Measurements from ENCODE around the gene NMD3. TPM values are rescaled to one million over a fixed set of nuclear protein-coding genes. Genes with fewer than 3 reads are reported as not detected.

The NMD3 gene
- polyA plus RNA-seq, 1 of the 3 experiments (the other 2 are of a cell fraction) = 15.1 TPM

DNA sequence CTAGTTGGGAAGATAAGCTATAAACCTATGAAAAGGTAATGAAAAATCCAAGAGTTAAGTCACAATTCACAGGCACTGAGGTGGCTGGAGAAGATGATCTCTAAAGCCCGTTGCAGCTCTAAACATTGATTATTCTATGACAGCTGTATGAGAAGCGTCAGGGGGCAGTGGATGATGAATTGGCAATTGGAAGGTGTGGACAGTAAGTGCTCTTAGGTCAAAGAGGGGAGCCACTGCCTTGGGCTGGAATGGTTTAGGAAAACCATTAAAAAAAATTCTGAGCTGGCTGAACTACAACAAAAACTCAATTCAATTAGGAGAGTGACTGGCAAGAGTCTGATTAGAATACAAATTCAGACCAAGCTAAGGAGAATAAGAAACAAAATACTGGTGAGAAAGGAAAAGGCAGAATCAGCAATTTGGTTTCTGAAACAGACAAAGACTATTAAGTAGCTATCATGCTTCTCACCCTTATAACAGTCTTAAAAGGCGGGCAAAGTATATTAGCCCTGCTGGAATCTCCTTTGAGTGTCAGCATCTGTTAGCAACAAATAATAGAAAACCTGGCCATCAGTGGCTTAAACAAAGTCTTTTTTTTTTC lies 8.8 kb upstream of the NMD3 start:
- ChIA-PET POLR2A (interaction anchor here (1.3 kb wide), 1 partner anchor 9 kb away, joined by 8 read pairs; the partner anchor contains the start of gene NMD3), CTCF (interaction anchor here (1.1 to 1.5 kb wide), 2 partner anchors 9 to 291 kb away, joined by 3 to 4 read pairs; partner anchors contain the start of gene NMD3)
- Histone ChIP-seq H3K79me2 (ENCODE audit: insufficient read depth) (no peaks in the 10 kb centered on the region), H2AFZ (ENCODE audit: low read depth) (no peak overlapping the region), H3K4me2 (no peak overlapping the region), H3K4me1 (ENCODE audit: control insufficient read depth in 1 of 2, insufficient read depth in 2 of 2, low read depth in 1 of 2, low read length in 1 of 2) (no peaks in the 10 kb centered on the region), H3K9ac (no peak overlapping the region), H3K27ac (ENCODE audit: low read depth in 2 of 2, low read length in 1 of 2) (no peak overlapping the region), H3K9me3 (no peaks in the 10 kb centered on the region), H4K20me1 (ENCODE audit: insufficient read depth) (no peaks in the 10 kb centered on the region), H3K27me3 (ENCODE audit: insufficient read depth) (peaks cover 11% of the 10 kb centered on the region; the same call in 1 of the 2 replicates), H3K4me3 (ENCODE audit: low read depth in 2 of 2, low read length in 1 of 2) (no peak overlapping the region), H3K36me3 (replicated peaks in 1 of 2; ENCODE audit: control insufficient read depth in 1 of 2, insufficient read depth in 2 of 2, low read length in 1 of 2) (no peaks in the 10 kb centered on the region), H3K9me2 (peaks cover 3% of the 10 kb centered on the region; the same call in 1 of the 2 replicates), H3F3A (replicated peaks; ENCODE audit: insufficient read depth) (no peaks in the 10 kb centered on the region)
- TF ChIP-seq MXI1 (IDR thresholded peaks at IDR 0.05; ENCODE audit: low read depth, low read length) (no peak), JUND (IDR thresholded peaks at IDR 0.05) (no peak), TCF12 (IDR thresholded peaks at IDR 0.05) (no peak), REST (IDR thresholded peaks at IDR 0.05; ENCODE audit: low read depth, low read length) (no peak), TAF1 (IDR thresholded peaks at IDR 0.05; ENCODE audit: borderline replicate concordance, low read depth, low read length) (no peak), RFX5 (IDR thresholded peaks at IDR 0.05; ENCODE audit: low read length) (no peak), MEF2A (IDR thresholded peaks at IDR 0.05; ENCODE audit: borderline replicate concordance, low read depth) (no peak), ZBTB33 (IDR thresholded peaks at IDR 0.05; ENCODE audit: borderline replicate concordance, low read depth) (no peak), SIN3A (IDR thresholded peaks at IDR 0.05; ENCODE audit: borderline replicate concordance, low read depth, low read length) (no peak), FOXJ3 (CRISPR knock-in tag; IDR thresholded peaks at IDR 0.05) (no peak)
- 71% methylated on average over 3 of the region's 3 CpGs for WGBS (ENCODE audit: low lambda C conversion rate)
- no peak for DNase-seq

DNA sequence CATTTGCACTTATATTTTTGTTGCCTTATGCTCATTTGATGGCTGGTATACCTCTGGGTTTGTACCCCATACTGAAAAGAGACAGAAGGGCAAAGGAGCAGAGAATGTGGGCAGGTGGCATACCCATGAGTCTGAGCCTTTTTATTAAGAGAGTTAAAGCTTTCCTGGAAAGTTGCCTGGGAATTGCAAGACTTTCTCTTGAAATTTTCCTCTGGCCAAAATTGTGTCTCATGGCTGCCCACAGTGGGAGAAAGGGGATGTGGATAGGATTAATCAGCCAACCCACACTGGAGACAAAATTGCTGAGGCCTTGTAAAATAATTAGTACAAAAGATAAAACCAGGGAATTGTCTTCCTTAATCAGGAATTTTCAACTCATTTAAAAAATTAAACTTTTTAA lies 8.2 kb upstream of the NMD3 start:
- no peak overlapping the region for H2AFZ ChIP-seq (ENCODE audit: low read depth)
- H3K9ac ChIP-seq = no peak overlapping the region
- H3K9me2 ChIP-seq = peaks cover 3% of the 10 kb centered on the region; the same call in 1 of the 2 replicates
- POLR2A ChIA-PET = interaction anchor here (1.3 kb wide), 1 partner anchor 8 kb away, joined by 8 read pairs; the partner anchor contains the start of gene NMD3
- peaks cover 11% of the 10 kb centered on the region; the same call in 1 of the 2 replicates for H3K27me3 ChIP-seq (ENCODE audit: insufficient read depth)
- DNase-seq = no peak
- no peaks in the 10 kb centered on the region for H3K4me1 ChIP-seq (ENCODE audit: control insufficient read depth in 1 of 2, insufficient read depth in 2 of 2, low read depth in 1 of 2, low read length in 1 of 2)
- H3K4me2 ChIP-seq = no peak overlapping the region
- H3K79me2 ChIP-seq (ENCODE audit: insufficient read depth) = no peaks in the 10 kb centered on the region
- H3K36me3 ChIP-seq (replicated peaks in 1 of 2; ENCODE audit: control insufficient read depth in 1 of 2, insufficient read depth in 2 of 2, low read length in 1 of 2) = no peaks in the 10 kb centered on the region
- H3K4me3 ChIP-seq (ENCODE audit: low read depth in 2 of 2, low read length in 1 of 2) = no peak overlapping the region
- TF ChIP-seq FOXJ3 (CRISPR knock-in tag; IDR thresholded peaks at IDR 0.05) = no peak
- CTCF ChIA-PET = no interaction called here
- no peaks in the 10 kb centered on the region for H3K9me3 ChIP-seq
- no peaks in the 10 kb centered on the region for H3F3A ChIP-seq (replicated peaks; ENCODE audit: insufficient read depth)
- no peak overlapping the region for H3K27ac ChIP-seq (ENCODE audit: low read depth in 2 of 2, low read length in 1 of 2)
- no peaks in the 10 kb centered on the region for H4K20me1 ChIP-seq (ENCODE audit: insufficient read depth)

Data from SK-N-SH (cell line).